ENCODE results near the gene MAP3K19.
A peak's percentile ranks its signal among the peaks of the same experiment; 100 is the strongest.

MAP3K19 gene

DNA sequence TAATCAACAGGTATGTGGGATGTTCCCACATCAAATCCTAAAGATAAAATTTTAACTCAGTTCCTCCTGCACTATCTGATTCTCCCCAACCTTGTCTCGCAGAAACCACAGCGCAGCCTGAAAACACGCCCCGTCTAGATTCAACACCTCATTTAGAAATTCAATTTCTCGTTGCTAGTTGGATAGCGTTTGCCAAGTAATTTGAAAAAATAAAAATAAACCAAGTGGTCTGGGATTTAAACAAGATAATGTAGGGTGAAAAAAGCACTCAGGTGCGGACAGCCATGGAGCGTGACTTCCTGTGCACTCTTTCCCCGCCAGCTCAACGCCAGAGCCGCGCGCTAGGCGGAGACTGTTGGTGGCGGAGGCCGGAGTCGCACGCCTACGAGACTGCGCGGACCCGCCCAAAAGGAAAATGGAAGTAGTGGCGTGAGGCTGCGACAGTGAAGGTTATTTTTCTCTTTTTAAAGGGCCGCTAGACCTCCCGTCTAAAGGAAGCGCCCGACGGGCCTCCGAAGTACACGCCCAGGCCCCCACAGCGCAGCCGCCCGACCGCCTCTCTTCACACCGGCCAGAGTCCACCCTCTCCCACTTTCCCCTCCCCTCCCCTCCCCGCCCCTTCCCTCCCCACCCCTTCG is 129.2 kb downstream of the MAP3K19 start:
- H2AFZ ChIP-seq (ENCODE audit: low read depth) = peak overlapping the region; percentile 85
- peaks cover 44% of the 10 kb centered on the region for H3K79me2 ChIP-seq (ENCODE audit: insufficient read depth, low read depth)

GRCh38 chr2:134917360-134917865 is 129.8 kb downstream of the MAP3K19 start:
- H3K4me1 ChIP-seq (ENCODE audit: low read depth, poor library complexity, severe bottlenecking) = peaks cover 24% of the 10 kb centered on the region
- H4K20me1 ChIP-seq (ENCODE audit: insufficient read depth) = peaks cover 3% of the 10 kb centered on the region; the same call in 1 of the 2 replicates
- TF ChIP-seq, protein P1, sequence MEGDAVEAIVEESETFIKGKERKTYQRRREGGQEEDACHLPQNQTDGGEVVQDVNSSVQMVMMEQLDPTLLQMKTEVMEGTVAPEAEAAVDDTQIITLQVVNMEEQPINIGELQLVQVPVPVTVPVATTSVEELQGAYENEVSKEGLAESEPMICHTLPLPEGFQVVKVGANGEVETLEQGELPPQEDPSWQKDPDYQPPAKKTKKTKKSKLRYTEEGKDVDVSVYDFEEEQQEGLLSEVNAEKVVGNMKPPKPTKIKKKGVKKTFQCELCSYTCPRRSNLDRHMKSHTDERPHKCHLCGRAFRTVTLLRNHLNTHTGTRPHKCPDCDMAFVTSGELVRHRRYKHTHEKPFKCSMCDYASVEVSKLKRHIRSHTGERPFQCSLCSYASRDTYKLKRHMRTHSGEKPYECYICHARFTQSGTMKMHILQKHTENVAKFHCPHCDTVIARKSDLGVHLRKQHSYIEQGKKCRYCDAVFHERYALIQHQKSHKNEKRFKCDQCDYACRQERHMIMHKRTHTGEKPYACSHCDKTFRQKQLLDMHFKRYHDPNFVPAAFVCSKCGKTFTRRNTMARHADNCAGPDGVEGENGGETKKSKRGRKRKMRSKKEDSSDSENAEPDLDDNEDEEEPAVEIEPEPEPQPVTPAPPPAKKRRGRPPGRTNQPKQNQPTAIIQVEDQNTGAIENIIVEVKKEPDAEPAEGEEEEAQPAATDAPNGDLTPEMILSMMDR (conservative IDR thresholded peaks at IDR 0.05; ENCODE audit: low read depth, low read length) = no peak
- no peaks in the 10 kb centered on the region for H3K27me3 ChIP-seq (ENCODE audit: insufficient read depth, low read depth)
- H2AFZ ChIP-seq (ENCODE audit: low read depth) = peak overlapping the region; percentile 85
- H3K79me2 ChIP-seq (ENCODE audit: insufficient read depth, low read depth) = peaks cover 38% of the 10 kb centered on the region
- peak overlapping the region; percentile 84 for H3K27ac ChIP-seq
- peak overlapping the region; percentile 51 for H3K4me2 ChIP-seq
- H3K9ac ChIP-seq = peak overlapping the region; percentile 62
- H3K4me3 ChIP-seq (IDR thresholded peaks at IDR 0.05; ENCODE audit: insufficient read depth, low read depth, low read length) = peak overlapping the region; percentile 53
- no peaks in the 10 kb centered on the region for H3K36me3 ChIP-seq (ENCODE audit: insufficient read depth)

More for the DNA sequence above, 129.2 kb downstream of the MAP3K19 start:
- H4K20me1 ChIP-seq (ENCODE audit: insufficient read depth) = peaks cover 3% of the 10 kb centered on the region; the same call in 1 of the 2 replicates
- peak overlapping the region; percentile 84 for H3K27ac ChIP-seq
- peak overlapping the region; percentile 51 for H3K4me2 ChIP-seq
- H3K36me3 ChIP-seq (ENCODE audit: insufficient read depth) = no peaks in the 10 kb centered on the region
- TF ChIP-seq, protein P1 (conservative IDR thresholded peaks at IDR 0.05; ENCODE audit: low read depth, low read length) = no peak
- peak overlapping the region; percentile 62 for H3K9ac ChIP-seq
- peak overlapping the region; percentile 53 for H3K4me3 ChIP-seq (IDR thresholded peaks at IDR 0.05; ENCODE audit: insufficient read depth, low read depth, low read length)
- peaks cover 28% of the 10 kb centered on the region for H3K4me1 ChIP-seq (ENCODE audit: low read depth, poor library complexity, severe bottlenecking)
- no peaks in the 10 kb centered on the region for H3K27me3 ChIP-seq (ENCODE audit: insufficient read depth, low read depth)
